Activated T-helper 1 cell treated with anti-CD3 and anti-CD28 coated beads, Interleukin-12 subunit alpha, Interleukin-12 subunit beta, Interleukin-2, Interleukin-4 antibody, amounts not matched to agents 30 ng/mL and 10 ng/mL and 1 ng/mL, durations not matched to agents 14 hours and 24 hours and 36 hours (primary cell): ENCODE results near the gene SH3BP2. TPM values are rescaled to one million over a fixed set of nuclear protein-coding genes. Genes with fewer than 3 reads are reported as not detected.
"Not testable (repeated sequence)": the region's sequence is repeated elsewhere in the genome, so short reads cannot be mapped to it uniquely, and the experiment has no call there.

Source experiments
- DNase-seq: peaks from one replicate; pipeline ENCODE4 v3.0.0; 2021; ENCODE audit warnings: low spot score
- H3K27ac Mint-ChIP-seq: one replicate; pipeline ENCODE4 v1.8.0; 2021; ENCODE audit warnings: mild to moderate bottlenecking, mixed read lengths
- H3K27me3 Mint-ChIP-seq: one replicate; pipeline ENCODE4 v1.8.0; 2022; ENCODE audit warnings: mild to moderate bottlenecking, moderate library complexity, mixed read lengths; ENCODE audit not compliant: insufficient read depth
- H3K36me3 Mint-ChIP-seq: one replicate; pipeline ENCODE4 v1.8.0; 2021; ENCODE audit warnings: low read depth, mixed read lengths
- H3K4me1 Mint-ChIP-seq: one replicate; pipeline ENCODE4 v1.8.0; 2021; ENCODE audit warnings: low read depth, mixed read lengths
- H3K4me3 Mint-ChIP-seq: one replicate; pipeline ENCODE4 v1.8.0; 2021; ENCODE audit warnings: mild to moderate bottlenecking, moderate library complexity, mixed read lengths
- H3K9me3 Mint-ChIP-seq: one replicate; pipeline ENCODE4 v1.8.0; 2021; ENCODE audit warnings: mixed read lengths
- intact Hi-C: fragments of 100-400 bp; cut with micrococcal nuclease; formaldehyde crosslinking; loops from one replicate; pipeline ENCODE4 v1.15.1; 2024
- total RNA-seq: library from RNA; stranded (reverse); gene quantifications from 2 replicates; pipeline ENCODE4 v1.2.3, GENCODE V29; 2022

Gene SH3BP2
- total RNA-seq, 1 donor from 2014 or later = 99.7 TPM

- H3K27ac Mint-ChIP-seq = peak within 1 kb of the TSS; percentile 82
- H3K27me3 Mint-ChIP-seq = no peaks in the 10 kb centered on the region
- peak; percentile 75 for DNase-seq
- peak within 1 kb of the TSS; percentile 86 for H3K4me3 Mint-ChIP-seq
- no peaks in the 10 kb centered on the region for H3K9me3 Mint-ChIP-seq
- peaks cover 40% of the 10 kb centered on the region for H3K4me1 Mint-ChIP-seq
- intact Hi-C loops = loop anchor here (1.0 to 2.0 kb wide), 7 partner anchors 8 to 318 kb away; partner anchors contain the start of genes HTT and HTT-AS
- peaks cover 12% of the 10 kb centered on the region for H3K36me3 Mint-ChIP-seq
These were observed 36.8 kb upstream of the SH3BP2 start, which contains the start of gene TNIP2 for GRCh38 chr4:2755821-2756690. TSS of gene TNIP2 (minus strand) at chr4:2756336. CDS start at chr4:2756289, 47 bp downstream.

GRCh38 chr4:2756691-2757350, 36.1 kb upstream of the SH3BP2 start:
- intact Hi-C loops = loop anchor here (1.0 to 2.0 kb wide), 7 partner anchors 7 to 317 kb away; partner anchors contain the start of genes HTT and HTT-AS
- H3K9me3 Mint-ChIP-seq = no peaks in the 10 kb centered on the region
- H3K27ac Mint-ChIP-seq = peak overlapping the region; percentile 67
- peak overlapping the region; percentile 74 for H3K4me3 Mint-ChIP-seq
- H3K4me1 Mint-ChIP-seq = peaks cover 33% of the 10 kb centered on the region
- H3K36me3 Mint-ChIP-seq = peaks cover 12% of the 10 kb centered on the region
- H3K27me3 Mint-ChIP-seq = no peaks in the 10 kb centered on the region
- no peak for DNase-seq

- Mint-ChIP-seq H3K9me3 (no peaks in the 10 kb centered on the region), H3K4me3 (peak overlapping the region; percentile 74), H3K4me1 (peaks cover 27% of the 10 kb centered on the region), H3K27me3 (no peaks in the 10 kb centered on the region), H3K27ac (peak overlapping the region; percentile 67), H3K36me3 (peaks cover 8% of the 10 kb centered on the region)
- intact Hi-C loops = loop anchor here (2.0 kb wide), 1 partner anchor 179 kb away; no protein-coding TSS in a partner anchor
- no peak for DNase-seq
These were observed 35.5 kb upstream of the SH3BP2 start for GRCh38 chr4:2757426-2757825.

GRCh38 chr4:2761035-2761923, 31.6 kb upstream of the SH3BP2 start:
- no peaks in the 10 kb centered on the region for H3K36me3 Mint-ChIP-seq
- intact Hi-C loops = no loop called here
- DNase-seq = no peak

GRCh38 chr4:2762048-2762447, 30.8 kb upstream of the SH3BP2 start:
- H3K27ac Mint-ChIP-seq = no peak overlapping the region
- no peaks in the 10 kb centered on the region for H3K27me3 Mint-ChIP-seq
- H3K36me3 Mint-ChIP-seq = no peaks in the 10 kb centered on the region
- DNase-seq = no peak
- H3K4me1 Mint-ChIP-seq = peaks cover 10% of the 10 kb centered on the region
- no peaks in the 10 kb centered on the region for H3K9me3 Mint-ChIP-seq
- intact Hi-C loops = no loop called here
- H3K4me3 Mint-ChIP-seq = no peak overlapping the region

More at GRCh38 chr4:2761035-2761923, 31.6 kb upstream of the SH3BP2 start:
- H3K9me3 Mint-ChIP-seq = no peaks in the 10 kb centered on the region
- no peaks in the 10 kb centered on the region for H3K27me3 Mint-ChIP-seq
- peaks cover 13% of the 10 kb centered on the region for H3K4me1 Mint-ChIP-seq
- no peak overlapping the region for H3K4me3 Mint-ChIP-seq
- H3K27ac Mint-ChIP-seq = no peak overlapping the region

DNA sequence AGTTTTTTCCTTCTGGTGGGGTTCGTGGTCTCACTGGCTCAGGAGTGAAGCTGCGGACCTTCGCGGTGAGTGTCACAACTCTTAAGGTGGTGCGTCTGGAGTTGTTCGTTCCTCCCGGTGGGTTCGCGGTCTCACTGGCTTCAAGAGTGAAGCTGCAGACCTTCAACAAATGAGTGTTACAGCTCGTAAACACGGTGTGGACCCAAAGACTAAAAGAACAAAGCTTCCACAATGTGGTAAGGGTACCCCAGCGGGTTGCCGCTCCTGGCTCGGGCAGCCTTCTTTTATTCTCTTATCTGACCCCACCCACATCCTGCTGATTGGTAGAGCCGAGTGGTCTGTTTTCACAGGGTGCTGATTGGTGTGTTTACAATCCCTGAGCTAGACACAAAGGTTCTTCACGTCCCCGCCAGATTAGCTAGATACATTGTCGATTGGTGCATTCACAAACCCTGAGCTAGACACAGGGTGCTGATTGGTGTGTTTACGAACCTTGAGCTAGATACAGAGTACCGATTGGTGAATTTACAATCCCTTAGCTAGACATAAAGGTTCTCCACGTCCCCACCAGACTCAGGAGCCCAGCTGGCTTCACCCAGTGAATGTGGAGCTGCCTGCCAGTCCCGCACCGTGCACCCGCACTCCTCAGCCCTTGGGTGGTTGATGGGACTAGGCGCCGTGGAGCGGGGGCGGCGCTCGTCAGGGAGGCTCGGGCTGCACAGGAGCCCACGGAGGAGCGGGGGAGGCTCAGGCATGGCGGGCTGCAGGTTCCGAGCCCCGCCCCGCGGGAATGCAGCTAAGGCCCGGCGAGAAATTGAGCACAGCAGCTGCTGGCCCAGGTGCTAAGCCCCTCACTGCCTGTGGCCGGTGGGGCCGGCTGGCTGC, 30.2 kb upstream of the SH3BP2 start:
- H3K27ac Mint-ChIP-seq, H3K4me3 Mint-ChIP-seq, intact Hi-C loops, H3K4me1 Mint-ChIP-seq, H3K27me3 Mint-ChIP-seq, DNase-seq, H3K36me3 Mint-ChIP-seq, H3K9me3 Mint-ChIP-seq: not testable (repeated sequence)

- no peak for DNase-seq
- peak overlapping the region; percentile 62 for H3K4me3 Mint-ChIP-seq
These were observed 29.3 kb upstream of the SH3BP2 start for GRCh38 chr4:2763511-2763967.

DNA sequence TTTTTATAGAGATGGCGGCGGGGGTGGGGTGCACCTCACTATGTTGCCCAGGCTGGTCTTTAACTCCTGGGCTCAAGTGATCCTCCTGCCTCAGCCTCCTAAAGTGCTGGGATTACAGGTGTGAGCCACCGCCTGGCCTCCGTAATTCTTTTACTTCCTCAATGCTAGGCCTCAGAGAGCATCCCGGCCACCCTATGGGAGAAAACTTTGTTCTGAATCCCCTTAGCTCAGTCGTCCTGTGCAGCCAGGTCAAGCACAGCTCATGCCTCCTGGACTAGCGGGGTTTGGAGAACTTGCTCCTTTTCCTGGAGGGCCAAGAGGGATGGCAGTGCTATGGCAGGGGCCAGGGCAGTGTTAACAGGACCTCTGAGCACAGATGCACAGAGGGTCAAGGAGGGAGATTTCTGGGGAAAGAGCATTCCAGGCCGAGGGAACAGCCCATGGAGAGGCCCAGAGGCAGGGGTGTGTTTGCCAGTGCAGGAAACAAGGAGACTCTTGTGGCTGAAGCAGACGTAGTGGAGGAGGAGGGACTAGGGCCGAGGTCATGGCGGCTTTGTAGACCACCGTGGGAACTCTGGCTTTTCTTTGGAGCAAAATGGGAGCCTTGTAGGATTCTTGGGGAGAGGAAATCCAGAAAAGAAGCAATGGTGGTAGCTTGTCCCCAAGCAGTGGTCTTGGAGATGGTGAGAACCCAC, 26.9 kb upstream of the SH3BP2 start:
- Mint-ChIP-seq H3K9me3 (peaks cover 11% of the 10 kb centered on the region), H3K27ac (no peak overlapping the region), H3K4me1 (peaks cover 12% of the 10 kb centered on the region), H3K27me3 (no peaks in the 10 kb centered on the region), H3K4me3 (no peak overlapping the region), H3K36me3 (peaks cover 6% of the 10 kb centered on the region)
- intact Hi-C loops = loop anchor here (2.0 kb wide), 1 partner anchor 309 kb away; the partner anchor contains the start of genes HTT and HTT-AS
- no peak for DNase-seq

More at GRCh38 chr4:2763511-2763967, 29.3 kb upstream of the SH3BP2 start:
- Mint-ChIP-seq H3K36me3 (no peaks in the 10 kb centered on the region), H3K9me3 (no peaks in the 10 kb centered on the region), H3K27me3 (no peaks in the 10 kb centered on the region), H3K4me1 (peaks cover 6% of the 10 kb centered on the region), H3K27ac (no peak overlapping the region)
- intact Hi-C loops = no loop called here

DNA sequence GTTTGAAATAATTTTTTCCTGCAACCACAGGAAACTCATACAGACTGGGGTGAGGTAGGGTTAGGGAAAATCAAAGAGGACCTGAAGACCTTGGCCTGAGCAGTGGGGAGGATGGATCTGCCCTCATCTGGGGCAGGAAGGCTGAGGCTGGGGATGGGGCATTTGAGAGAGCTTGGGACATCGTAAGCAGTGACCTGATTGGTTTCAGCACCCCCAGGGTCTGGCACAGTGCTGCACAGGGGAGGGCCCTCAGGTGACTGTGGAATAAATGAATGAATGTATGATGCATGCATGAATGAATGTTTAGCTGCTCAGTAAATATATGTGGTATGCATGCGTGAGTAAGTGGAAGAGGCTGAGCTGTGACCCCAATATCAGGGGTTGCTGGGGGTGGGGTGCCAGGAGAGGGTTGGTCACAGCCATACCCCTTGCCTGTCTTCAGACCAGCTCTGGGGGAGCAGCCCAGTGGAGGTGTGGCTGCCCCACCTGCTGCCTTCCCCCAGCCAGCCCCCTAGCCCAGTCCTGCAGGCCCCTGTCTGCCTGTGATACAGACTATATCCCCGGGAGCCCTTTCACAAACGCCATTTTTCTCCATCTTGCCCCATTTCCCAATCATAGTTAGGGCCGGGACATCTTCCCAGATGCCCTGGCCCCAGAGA, 25.7 kb upstream of the SH3BP2 start:
- H3K36me3 Mint-ChIP-seq = peaks cover 6% of the 10 kb centered on the region
- H3K9me3 Mint-ChIP-seq = peaks cover 11% of the 10 kb centered on the region
- H3K27me3 Mint-ChIP-seq = peaks cover under 1% of the 10 kb centered on the region
- H3K4me3 Mint-ChIP-seq = no peak overlapping the region
- DNase-seq = no peak
- peaks cover 18% of the 10 kb centered on the region for H3K4me1 Mint-ChIP-seq
- H3K27ac Mint-ChIP-seq = no peak overlapping the region
- intact Hi-C loops = no loop called here

DNA sequence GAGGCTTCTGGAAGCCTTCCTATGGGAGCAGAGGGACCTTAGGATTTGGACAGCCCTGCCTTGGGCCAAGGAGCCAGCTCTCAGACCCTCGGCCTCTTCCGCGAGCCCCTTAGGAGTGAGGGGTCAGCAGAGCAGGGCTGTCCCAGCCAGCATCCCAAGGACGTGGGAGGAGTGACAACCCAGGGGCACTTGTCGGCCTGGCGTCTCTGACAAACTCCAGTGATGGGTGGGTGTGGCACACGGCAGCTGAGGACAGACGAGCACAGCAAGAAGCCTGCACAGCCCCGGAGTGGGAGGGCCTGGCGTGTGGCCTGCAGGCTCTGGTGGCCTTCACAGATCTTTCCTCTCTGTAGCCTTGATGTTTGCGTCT, 25.2 kb upstream of the SH3BP2 start:
- Mint-ChIP-seq H3K4me3 (no peak overlapping the region), H3K9me3 (peaks cover 11% of the 10 kb centered on the region), H3K27ac (no peak overlapping the region), H3K27me3 (peaks cover 1% of the 10 kb centered on the region), H3K4me1 (peaks cover 18% of the 10 kb centered on the region), H3K36me3 (peaks cover 6% of the 10 kb centered on the region)
- DNase-seq = no peak
- intact Hi-C loops = no loop called here

DNA sequence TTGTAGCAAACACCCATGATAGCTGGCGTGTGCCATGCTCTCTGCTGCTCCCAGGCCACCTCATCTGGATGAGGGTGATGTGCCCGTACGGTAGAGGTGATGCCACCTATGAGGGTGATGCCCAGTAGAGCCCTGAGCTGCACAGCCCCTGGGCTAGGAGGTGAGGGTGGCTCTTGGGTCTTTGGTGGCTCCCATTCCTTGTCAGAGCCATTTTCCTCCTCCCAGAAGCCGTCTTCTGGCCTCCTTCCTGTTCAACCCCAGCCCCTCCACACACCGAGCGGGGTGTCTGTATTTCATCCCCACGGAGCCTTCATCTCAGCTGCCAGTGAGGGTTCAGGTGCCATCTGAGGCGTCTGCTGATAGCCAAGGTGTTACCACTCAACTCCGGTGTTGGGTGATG, 24.8 kb upstream of the SH3BP2 start:
- Mint-ChIP-seq H3K4me1 (peaks cover 18% of the 10 kb centered on the region), H3K4me3 (no peak overlapping the region), H3K36me3 (peaks cover 6% of the 10 kb centered on the region), H3K27ac (no peak overlapping the region), H3K9me3 (peaks cover 11% of the 10 kb centered on the region), H3K27me3 (peaks cover 1% of the 10 kb centered on the region)
- DNase-seq = no peak
- intact Hi-C loops = no loop called here
